ENCODE results near the gene MYH10.

MYH10 gene

DNA sequence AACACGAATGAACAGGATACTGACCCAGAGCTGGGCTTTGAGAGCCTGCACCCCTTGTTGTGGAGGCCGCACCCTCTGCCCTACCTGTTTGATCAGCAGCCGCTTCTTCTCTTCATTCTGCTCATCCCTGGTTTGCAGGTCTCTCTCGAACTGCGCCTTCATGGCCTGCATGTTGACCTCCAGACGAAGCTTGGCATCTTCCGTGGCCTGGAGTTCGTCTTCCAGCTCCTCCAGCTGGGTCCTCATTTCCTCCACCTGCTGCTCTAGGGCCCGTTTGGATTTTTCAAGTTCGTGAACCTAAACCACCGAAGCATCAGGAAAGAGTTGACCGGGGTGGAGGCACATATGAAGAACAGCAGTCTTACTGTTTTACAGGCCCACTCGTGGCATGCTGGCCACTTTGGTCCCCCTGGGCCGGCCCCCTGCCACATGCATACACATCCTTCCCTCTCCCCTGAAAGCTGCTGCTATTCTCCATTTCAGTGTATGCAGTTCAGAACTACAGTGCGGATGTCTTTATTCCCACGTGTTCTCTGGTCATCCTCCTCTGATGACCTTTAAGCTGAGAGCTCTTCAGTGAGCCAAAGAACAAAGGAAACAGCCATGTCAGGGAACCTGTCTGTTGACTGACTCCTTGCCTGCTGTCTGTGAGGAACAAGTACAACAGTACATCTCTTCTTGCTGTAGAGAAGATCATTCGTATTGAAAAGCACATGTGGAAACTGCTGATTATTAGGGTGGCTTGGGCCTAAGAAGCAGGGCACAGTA, 140.1 kb downstream of the MYH10 start:
- ATAC-seq = no peak
- TF ChIP-seq, protein P1, sequence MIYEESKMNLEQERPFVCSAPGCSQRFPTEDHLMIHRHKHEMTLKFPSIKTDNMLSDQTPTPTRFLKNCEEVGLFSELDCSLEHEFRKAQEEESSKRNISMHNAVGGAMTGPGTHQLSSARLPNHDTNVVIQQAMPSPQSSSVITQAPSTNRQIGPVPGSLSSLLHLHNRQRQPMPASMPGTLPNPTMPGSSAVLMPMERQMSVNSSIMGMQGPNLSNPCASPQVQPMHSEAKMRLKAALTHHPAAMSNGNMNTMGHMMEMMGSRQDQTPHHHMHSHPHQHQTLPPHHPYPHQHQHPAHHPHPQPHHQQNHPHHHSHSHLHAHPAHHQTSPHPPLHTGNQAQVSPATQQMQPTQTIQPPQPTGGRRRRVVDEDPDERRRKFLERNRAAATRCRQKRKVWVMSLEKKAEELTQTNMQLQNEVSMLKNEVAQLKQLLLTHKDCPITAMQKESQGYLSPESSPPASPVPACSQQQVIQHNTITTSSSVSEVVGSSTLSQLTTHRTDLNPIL (CRISPR knock-in tag; IDR thresholded peaks at IDR 0.05; ENCODE audit: low read depth) = no peak
- no peak for TF ChIP-seq ZNF8 (CRISPR knock-in tag; IDR thresholded peaks at IDR 0.05)
- no peak for TF ChIP-seq TCF4 (CRISPR knock-in tag; IDR thresholded peaks at IDR 0.05; ENCODE audit: borderline replicate concordance)
- TF ChIP-seq TOX (CRISPR knock-in tag; IDR thresholded peaks at IDR 0.05; ENCODE audit: borderline replicate concordance) = no peak
- no peak for TF ChIP-seq OSR1 (CRISPR knock-in tag; IDR thresholded peaks at IDR 0.05)
- TF ChIP-seq GLIS3 (CRISPR knock-in tag; IDR thresholded peaks at IDR 0.05) = no peak
- TF ChIP-seq ZFP30 (CRISPR knock-in tag; IDR thresholded peaks at IDR 0.05) = no peak
- TF ChIP-seq CSDC2 (CRISPR knock-in tag; IDR thresholded peaks at IDR 0.05) = no peak
- TF ChIP-seq, protein P2, sequence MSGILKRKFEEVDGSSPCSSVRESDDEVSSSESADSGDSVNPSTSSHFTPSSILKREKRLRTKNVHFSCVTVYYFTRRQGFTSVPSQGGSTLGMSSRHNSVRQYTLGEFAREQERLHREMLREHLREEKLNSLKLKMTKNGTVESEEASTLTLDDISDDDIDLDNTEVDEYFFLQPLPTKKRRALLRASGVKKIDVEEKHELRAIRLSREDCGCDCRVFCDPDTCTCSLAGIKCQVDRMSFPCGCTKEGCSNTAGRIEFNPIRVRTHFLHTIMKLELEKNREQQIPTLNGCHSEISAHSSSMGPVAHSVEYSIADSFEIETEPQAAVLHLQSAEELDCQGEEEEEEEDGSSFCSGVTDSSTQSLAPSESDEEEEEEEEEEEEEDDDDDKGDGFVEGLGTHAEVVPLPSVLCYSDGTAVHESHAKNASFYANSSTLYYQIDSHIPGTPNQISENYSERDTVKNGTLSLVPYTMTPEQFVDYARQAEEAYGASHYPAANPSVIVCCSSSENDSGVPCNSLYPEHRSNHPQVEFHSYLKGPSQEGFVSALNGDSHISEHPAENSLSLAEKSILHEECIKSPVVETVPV (CRISPR knock-in tag; IDR thresholded peaks at IDR 0.05) = no peak
- TF ChIP-seq ZNF565 (CRISPR knock-in tag; conservative IDR thresholded peaks at IDR 0.05; ENCODE audit: low read depth) = no peak
- no peak for TF ChIP-seq PPARA (CRISPR knock-in tag; IDR thresholded peaks at IDR 0.05; ENCODE audit: borderline replicate concordance)
- no peak for TF ChIP-seq ARNTL (CRISPR knock-in tag; IDR thresholded peaks at IDR 0.05; ENCODE audit: borderline replicate concordance, low read depth)
- TF ChIP-seq ESRRG (CRISPR knock-in tag; IDR thresholded peaks at IDR 0.05) = no peak
- TF ChIP-seq BACH2 (CRISPR knock-in tag; IDR thresholded peaks at IDR 0.05; ENCODE audit: borderline replicate concordance) = no peak
- no peak for TF ChIP-seq ISL1 (CRISPR knock-in tag; IDR thresholded peaks at IDR 0.05)
- TF ChIP-seq, protein P3, sequence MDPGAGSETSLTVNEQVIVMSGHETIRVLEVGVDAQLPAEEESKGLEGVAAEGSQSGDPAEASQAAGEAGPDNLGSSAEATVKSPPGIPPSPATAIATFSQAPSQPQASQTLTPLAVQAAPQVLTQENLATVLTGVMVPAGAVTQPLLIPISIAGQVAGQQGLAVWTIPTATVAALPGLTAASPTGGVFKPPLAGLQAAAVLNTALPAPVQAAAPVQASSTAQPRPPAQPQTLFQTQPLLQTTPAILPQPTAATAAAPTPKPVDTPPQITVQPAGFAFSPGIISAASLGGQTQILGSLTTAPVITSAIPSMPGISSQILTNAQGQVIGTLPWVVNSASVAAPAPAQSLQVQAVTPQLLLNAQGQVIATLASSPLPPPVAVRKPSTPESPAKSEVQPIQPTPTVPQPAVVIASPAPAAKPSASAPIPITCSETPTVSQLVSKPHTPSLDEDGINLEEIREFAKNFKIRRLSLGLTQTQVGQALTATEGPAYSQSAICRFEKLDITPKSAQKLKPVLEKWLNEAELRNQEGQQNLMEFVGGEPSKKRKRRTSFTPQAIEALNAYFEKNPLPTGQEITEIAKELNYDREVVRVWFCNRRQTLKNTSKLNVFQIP (CRISPR knock-in tag; IDR thresholded peaks at IDR 0.05; ENCODE audit: borderline replicate concordance, low read depth) = no peak
- no peak for TF ChIP-seq ZNF70 (CRISPR knock-in tag; IDR thresholded peaks at IDR 0.05)
- no peak for TF ChIP-seq ZC3H10 (CRISPR knock-in tag; IDR thresholded peaks at IDR 0.05)
- TF ChIP-seq, protein P4, sequence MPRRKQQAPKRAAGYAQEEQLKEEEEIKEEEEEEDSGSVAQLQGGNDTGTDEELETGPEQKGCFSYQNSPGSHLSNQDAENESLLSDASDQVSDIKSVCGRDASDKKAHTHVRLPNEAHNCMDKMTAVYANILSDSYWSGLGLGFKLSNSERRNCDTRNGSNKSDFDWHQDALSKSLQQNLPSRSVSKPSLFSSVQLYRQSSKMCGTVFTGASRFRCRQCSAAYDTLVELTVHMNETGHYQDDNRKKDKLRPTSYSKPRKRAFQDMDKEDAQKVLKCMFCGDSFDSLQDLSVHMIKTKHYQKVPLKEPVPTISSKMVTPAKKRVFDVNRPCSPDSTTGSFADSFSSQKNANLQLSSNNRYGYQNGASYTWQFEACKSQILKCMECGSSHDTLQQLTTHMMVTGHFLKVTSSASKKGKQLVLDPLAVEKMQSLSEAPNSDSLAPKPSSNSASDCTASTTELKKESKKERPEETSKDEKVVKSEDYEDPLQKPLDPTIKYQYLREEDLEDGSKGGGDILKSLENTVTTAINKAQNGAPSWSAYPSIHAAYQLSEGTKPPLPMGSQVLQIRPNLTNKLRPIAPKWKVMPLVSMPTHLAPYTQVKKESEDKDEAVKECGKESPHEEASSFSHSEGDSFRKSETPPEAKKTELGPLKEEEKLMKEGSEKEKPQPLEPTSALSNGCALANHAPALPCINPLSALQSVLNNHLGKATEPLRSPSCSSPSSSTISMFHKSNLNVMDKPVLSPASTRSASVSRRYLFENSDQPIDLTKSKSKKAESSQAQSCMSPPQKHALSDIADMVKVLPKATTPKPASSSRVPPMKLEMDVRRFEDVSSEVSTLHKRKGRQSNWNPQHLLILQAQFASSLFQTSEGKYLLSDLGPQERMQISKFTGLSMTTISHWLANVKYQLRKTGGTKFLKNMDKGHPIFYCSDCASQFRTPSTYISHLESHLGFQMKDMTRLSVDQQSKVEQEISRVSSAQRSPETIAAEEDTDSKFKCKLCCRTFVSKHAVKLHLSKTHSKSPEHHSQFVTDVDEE (CRISPR knock-in tag; IDR thresholded peaks at IDR 0.05) = no peak

DNA sequence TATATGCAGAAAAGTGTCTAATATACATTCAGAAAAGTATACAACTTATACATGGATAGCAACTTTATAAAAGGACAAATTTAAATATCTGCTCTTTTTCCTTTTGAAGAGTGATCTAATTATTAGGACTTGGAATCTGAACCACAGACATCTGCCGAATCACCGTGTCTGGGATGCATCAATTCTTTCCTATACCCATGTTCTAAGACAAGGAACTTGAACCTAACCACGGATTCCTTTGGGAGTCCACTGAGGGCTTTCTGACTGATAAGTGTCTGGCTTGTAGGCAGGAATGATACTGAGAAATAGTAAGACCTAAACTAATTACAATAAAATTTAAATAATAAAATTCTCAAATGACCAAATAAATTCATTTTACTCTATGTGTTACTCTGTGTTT, 140.7 kb downstream of the MYH10 start:
- TF ChIP-seq, protein P3 (CRISPR knock-in tag; IDR thresholded peaks at IDR 0.05; ENCODE audit: borderline replicate concordance, low read depth) = no peak
- TF ChIP-seq ARNTL (CRISPR knock-in tag; IDR thresholded peaks at IDR 0.05; ENCODE audit: borderline replicate concordance, low read depth) = no peak
- TF ChIP-seq CSDC2 (CRISPR knock-in tag; IDR thresholded peaks at IDR 0.05) = no peak
- no peak for TF ChIP-seq OSR1 (CRISPR knock-in tag; IDR thresholded peaks at IDR 0.05)
- TF ChIP-seq ZFP3 (CRISPR knock-in tag; IDR thresholded peaks at IDR 0.05) = no peak
- no peak for TF ChIP-seq TCF4 (CRISPR knock-in tag; IDR thresholded peaks at IDR 0.05; ENCODE audit: borderline replicate concordance)
- no peak for TF ChIP-seq ZC3H10 (CRISPR knock-in tag; IDR thresholded peaks at IDR 0.05)
- no peak for TF ChIP-seq RARB (CRISPR knock-in tag; IDR thresholded peaks at IDR 0.05)
- TF ChIP-seq BACH2 (CRISPR knock-in tag; IDR thresholded peaks at IDR 0.05; ENCODE audit: borderline replicate concordance) = no peak
- TF ChIP-seq, protein P2 (CRISPR knock-in tag; IDR thresholded peaks at IDR 0.05) = no peak
- no peak for TF ChIP-seq ESRRG (CRISPR knock-in tag; IDR thresholded peaks at IDR 0.05)
- peak; percentile 22; the same call in 2 of the 3 replicates for ATAC-seq
